ENCODE data around the gene CABCOCO1.

The CABCOCO1 gene, protein sequence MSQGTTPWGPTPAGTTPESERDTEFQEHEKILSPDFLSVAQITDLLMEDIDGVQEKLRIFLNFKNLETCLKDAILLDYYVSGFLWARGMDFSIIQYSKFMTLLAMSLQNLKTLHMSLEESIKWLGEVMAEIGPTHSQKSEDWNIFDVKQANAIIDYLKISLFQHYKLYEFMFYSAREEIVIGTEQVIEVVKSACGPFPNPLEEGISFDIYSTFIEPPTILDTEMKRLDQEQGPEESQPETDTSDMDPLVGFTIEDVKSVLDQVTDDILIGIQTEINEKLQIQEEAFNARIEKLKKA

DNA sequence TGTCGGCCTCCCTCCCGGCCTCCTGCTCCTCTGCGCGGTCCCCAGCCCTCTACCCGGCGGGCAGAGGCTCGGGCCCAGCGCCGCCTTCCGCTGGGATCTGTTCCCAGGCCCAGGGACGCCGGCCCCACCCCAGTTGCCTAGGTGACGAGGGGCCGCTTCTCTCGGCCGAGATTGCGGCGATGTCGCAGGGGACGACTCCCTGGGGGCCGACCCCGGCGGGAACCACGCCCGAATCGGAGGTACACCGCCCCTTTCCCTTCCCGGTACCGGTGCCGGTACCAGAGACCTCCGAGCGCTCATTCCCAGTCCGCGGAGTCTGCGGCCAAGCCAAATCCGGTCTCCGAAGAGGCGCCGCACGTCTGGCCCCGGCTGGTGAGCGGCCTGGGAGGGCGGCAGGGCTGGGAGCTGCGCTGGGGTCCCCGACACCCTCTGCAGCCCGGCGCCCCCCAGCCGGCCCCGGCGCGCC, at the start of gene CABCOCO1:
Gene CABCOCO1, plus strand, starts transcription at position 136 of the 466 bp plus-strand sequence. Its CDS starts 44 bp downstream, at position 180.
- DNase-seq = peak; percentile 75

DNA sequence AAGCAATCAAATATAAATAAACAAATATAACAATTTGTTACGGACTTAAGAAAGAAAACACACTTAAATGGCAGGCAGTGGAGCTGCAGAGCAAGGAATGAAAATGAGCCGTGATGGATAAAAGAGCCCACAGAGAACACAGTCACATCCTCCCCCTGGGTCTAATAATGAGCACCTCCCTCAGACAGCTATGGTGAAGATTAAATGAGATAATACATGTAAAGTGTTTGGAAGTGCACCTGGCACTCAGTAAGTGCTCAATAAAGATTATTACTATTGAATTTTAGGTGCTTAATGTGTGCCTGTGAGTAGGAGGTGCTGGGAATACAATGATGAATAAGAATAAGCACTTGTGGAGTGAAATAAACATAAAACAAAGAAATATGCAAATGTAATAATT, 49.1 kb upstream of the CABCOCO1 start:
- DNase-seq = no peak

DNA sequence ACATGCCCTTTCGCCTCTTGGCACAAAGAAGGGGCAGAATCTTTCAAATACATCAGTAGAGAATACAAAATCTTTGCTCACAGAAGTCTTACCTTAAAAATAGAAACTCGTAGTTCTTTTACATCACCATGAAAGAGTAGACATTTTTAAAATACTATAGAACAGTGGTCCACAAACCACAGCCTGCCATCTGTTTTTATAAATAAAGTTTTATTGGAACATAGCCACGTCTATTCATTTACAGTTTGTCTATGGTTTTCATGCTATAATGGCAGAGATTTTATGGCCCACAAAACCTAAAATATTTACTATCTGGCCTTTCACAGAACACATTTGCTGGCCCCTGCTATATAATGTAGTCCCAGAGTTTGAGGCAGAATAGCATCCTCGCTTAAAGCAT, 46.1 kb upstream of the CABCOCO1 start:
- no peak for DNase-seq

DNA sequence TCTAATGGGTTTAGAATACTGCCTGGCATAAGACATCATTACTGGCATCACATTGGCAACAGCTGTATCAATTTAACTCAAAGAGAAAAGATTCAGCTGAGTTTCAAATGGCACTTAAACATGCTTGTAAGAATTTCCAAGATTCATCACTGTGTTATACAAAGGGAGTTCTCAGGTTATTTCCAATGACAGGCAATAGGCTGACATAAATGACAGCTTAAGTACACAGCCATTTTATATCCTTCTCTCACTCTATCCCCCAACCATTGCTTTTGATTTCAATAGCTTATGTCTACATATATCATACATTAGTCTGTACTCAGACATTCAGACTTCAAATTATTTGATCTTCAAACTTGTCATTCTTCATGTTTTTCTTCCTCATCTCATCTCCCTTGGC, 45.5 kb upstream of the CABCOCO1 start:
- DNase-seq = no peak

DNA sequence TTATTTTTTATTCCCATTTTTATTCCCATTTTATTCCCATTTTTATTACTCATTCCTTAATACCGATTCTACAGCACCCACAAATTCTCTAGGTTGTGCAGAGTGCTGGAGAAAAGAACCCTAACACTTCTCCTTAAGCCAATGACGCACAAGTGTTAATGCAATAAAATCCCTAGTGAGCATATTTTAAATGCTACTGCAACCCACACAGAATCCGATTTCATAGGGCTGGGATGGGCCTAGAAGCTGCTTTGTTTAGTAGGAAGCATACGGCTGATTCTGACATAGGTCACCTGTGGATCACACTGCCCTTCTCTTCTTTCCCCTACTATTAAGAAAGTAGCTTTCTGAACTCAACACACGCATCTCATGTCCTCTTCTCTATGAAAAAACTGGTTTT, 45.1 kb upstream of the CABCOCO1 start:
- no peak for DNase-seq

DNA sequence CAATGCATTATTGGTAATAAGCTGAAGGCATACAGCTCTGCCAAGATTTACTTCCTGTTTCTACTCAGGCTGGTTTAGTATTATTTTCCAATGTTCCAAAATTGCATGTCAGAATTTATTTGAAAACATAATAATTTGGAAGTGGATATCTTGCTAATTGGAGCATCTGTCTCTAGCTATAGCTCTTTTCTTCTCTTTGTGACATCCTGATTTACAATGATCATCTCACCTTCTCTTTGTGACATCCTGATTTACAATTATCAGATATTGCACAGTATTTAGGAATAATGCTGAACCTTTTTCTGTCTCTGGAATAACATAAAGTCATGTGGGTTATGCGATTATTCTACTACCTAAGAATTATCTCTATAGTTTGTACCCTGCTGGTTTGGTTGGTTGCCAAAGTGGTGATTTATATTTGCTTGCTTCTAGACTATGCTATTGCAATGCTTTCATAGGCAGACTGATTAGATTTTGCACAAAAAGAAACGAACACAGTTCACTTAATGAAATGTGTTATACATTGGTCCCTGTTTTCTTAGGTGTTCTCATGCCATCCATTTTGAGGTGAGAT, 44.3 kb upstream of the CABCOCO1 start:
- no peak for DNase-seq

DNA sequence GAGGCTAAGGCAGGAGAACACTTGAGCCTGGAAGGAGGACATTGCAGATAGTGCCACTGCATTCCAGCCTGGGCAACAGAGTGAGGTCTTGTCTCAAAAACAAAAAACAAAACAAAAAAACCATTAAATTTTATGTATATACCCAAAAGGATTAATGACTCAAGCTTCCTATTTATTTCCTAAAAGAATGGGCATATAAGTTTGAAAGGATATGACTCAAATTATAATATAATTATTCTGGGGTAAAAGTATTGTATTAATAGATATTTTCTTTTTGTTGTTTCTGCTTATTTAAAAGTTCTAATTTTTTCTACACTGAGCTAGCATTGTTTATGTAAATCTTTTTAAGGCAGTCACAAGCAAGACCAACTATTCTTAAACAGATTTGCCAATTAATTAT, 42.2 kb upstream of the CABCOCO1 start:
- DNase-seq = no peak

DNA sequence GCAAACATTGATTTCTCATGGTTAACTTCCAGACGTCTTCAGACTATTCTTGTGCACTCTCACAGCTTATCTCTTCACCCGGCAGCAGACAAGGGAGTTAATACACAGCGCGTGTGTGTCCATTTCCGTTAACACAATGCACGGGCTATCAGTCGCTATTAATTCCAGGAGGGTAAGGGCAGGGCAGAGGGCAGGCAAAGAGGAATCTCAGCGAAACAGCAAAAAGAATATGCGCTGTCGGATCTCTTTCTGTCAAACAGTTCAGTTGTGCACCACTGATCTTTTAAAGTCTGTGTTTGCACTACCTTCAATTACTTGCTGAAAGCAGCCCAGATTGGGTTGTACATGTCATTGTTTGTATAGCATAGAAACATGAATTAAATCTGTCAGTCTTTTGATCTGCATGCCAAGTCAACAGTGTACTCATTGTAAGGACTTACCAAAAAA, 41.1 kb upstream of the CABCOCO1 start:
- no peak for DNase-seq

DNA sequence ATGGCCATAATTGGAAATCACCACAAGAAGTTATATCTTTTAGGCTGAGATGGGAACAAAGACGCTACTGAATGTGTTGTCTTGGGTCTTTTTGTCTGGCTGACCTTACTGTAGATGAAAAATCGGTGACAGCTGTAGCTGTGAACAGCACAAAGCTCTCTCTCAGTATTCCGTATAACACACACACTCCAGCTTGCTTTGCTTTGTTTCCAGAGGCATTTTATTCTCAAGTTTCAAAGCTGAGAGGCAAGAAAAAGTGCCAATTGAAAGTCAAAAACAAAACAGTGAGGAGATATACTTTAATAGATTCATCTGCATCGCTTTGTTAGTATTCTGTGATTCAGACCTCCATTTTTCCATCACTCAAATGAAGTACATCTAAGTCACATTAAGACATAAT, 39.6 kb upstream of the CABCOCO1 start:
- DNase-seq = no peak

DNA sequence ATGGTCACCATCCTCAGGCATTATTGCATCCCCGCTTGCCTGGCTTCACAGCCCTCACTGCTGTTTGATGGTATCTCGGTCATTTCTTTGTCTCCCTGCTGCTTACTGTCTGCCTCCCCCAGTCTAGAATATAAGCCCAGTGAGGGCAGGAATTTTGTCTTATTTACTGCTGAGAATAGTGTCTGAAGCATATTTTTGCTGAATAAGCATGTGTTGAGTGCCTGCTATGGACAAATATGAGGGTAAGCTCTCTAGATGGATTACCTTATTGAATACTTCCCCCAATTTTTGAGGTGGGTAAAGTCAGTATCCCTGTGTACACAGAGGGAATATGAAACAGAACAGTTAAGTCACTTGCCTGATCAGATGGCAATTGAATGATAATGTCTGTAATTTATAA, 36.5 kb upstream of the CABCOCO1 start:
- DNase-seq = no peak

DNA sequence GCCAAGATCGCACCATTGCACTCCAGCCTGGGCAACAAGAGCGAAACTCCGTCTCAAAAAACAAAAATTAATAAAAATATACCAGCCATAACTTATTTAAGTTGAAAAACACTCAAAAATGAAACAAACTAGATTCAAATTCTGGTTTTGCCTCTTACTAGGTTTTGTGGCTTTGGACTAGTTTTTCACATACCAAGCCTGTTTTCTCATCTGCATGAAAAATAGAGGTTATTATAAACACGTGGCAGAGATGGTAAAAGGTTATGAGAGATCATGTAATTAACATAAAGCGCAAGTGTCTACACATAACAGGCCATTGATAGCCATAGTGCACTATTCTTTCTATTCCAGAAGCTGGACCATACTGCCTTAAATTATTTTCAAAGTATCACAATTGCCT, 35.5 kb upstream of the CABCOCO1 start:
- peak; percentile 64 for DNase-seq

DNA sequence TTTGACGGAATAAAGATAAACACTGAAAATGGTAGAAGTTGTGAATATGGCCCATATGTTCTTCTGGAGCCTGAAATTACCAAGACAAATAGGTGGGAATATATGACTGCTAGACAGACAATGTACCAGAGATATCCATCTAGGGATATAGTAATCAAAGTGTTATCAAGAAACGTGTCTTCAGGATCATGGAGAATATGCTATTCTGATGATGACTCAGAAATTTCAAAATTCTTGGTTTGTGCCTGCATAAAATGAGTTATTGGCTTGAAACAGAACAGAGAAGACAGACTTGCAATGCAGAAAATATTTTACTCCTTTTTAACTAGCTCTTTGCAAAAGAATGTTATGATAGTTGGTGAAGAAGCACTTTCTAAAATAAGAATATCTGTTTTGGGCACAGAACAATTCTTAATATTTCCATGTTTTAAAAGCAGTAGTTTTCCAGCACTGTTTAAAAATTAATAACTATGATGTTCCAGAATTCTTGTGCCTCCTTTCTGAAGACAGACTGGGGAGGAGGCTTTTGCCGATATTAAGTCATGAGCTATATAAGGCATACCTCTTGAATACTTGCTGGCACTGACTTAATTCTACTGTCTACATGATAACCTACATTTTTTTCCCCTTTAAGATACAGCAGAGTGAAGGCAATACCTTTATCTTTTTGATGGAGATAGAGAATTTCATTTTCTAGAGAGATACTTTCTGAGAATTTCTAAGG, 34.4 kb upstream of the CABCOCO1 start:
- DNase-seq = peak; percentile 91

DNA sequence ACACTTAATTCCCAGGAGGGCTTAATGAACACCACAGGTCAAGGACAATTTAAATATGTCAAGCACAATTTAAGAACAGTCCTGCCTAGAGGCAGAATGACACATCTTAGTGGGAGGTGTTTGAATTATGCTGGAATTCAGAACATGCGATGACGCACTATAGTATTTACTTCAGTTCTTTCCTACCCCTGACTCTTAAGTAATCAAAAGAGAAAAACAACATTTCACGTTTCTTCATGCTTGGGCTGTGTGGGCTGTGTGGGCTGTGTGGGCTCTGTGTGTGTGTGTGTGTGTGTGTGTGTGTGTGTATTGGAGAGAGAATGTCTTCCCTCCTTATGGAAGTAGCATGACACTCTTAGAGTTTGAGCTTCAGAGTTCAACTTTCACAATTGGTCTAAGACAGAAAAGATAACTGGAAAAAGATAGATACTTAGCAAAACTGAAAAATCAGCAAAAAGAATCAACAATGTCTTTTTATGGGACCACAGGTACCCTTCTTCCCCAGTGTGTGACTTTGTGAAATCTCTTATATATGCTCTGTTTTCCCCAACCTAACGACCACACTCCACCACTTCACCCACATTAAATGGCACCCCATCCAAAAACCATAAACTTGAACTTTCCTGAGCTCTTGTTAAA, 33.7 kb upstream of the CABCOCO1 start:
- DNase-seq = peak; percentile 97

DNA sequence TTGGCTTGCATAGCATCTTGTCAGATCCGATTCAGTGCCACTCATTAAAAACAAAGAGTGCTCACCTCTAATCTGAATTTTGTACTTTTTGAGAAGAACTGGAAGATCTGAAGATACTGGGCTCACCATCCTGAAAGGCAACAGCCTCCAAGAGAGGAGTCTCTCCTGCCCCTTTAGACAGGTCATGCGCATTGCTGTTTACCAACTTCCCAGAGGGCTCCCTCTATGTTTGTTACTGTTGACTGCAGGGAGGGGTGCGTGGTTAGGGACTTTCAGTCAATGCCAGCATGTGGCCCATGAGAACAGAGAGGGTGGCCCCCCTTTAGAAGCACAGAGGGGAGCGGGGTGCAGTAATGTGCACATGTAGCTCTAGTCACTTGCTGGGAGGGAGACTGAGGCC, 33.2 kb upstream of the CABCOCO1 start:
- DNase-seq = no peak

DNA sequence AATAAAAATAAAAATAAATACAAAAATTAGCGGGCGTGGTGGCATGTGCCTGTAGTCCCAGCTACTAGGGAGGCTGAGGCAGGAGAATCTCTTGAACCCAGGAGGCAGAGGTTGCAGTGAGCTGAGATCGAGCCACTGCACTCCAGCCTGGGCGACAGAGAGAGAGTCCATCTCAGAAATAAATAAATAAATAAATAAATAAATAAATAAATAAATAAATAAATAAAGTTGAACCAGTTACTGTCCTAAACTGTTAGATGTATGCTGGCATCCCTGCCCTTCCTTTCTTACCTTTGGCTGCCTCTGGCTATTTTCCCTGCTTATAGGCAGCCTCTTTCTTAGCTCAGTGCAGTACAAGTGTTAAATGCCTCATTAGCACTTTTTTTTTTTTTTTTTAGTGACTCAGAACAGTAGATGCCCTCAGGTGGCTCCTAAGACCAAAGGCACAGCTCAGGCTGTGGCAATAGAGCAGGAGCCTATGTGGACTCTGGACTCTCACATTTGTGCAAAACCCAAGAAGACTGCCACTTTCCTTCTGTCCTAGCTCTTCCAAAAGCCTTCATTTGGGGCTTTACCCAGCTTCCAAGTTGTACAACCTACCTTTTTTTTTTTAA, 30.6 kb upstream of the CABCOCO1 start:
- DNase-seq = no peak

DNA sequence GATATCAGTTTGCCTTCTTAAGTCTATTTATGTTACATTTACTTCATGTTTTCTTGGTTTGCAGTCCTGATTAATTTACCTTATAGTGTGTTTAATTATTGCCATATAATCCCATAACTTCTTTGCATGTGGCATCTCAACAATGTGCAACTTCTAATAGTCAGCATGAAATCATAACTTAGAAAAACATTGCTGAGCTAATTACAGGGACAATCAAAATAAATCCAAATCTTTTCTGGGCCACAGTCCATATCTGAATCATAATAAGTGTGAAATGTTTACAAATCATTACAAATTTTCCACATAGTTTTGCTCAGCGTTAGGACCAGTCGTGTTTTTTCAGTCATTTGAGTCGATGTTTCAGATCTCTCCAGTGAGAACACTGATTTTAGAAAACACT, 29.1 kb upstream of the CABCOCO1 start:
- peak; percentile 89 for DNase-seq

DNA sequence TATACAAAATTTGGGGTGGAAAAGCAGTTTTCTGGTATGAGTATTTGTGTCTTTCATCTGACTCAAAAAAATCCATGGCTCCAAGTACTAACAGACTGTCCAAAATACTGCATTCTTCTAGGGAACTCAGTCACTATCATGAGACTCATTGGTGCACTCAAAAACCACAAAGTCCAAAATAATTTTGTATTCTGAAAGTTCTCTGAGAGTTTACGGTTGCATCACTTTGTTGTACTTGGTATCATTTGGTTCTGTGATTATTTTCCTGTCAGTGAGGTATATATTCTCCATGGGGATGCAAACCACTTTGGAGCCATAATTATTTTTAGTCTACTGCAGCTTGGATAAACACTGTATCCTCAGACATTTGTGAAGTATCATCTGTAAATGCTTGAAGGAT, 28.0 kb upstream of the CABCOCO1 start:
- DNase-seq = peak; percentile 83

DNA sequence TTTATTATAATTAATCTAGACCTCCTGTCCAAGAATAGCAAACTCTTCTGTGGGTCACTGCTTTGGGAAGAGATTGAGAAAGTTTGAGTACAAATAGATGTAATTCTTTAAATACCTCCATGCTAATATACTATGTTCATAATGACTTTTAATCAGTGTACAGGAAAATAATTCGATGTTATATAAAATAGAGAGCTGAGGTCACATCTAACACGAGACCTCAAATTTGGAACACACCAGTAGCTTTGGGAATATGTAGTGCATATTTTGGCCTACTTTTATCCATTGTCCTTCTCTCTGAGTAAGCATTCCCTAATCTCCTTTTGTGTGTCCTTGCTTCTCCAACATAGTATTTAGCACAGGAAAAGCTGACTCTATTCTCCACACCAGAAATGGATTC, 27.3 kb upstream of the CABCOCO1 start:
- DNase-seq = peak; percentile 50

DNA sequence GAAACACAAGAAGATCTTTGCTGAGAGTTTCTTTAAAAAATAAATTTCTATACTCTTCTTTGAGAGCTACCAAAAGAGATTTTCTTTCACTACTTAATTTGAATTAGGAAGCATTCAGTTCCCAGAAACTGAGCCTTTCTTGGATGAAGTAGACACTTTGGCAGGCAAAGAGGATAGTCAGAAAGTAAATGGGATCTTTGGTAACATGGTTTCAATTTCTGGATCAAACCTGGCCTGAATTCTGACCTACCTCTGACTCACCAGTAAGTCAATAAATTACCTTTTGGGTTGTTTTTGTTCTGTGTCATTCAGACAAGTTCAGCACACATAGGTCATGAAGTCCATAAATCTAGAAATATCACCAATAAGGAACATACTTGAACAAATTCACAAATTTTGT, 26.8 kb upstream of the CABCOCO1 start:
- peak; percentile 82 for DNase-seq

DNA sequence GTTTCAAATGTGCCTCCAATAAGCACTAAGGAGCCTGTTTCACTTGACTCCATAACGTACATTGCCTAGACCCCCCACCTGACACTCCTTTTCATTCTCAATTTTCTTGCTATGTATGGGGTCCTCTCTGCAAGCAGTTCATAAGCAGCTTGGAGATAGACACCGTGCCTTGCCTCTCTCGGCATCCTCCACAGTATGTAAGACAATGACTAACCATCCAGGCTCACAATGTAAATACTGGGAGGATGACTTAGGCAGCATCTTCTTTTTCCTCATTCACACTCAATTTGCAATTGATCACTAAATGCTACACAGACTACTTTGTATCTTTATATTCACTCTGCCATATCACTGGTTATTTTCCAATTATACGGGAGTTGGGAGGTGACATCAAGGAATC, 22.8 kb upstream of the CABCOCO1 start:
- no peak for DNase-seq

DNA sequence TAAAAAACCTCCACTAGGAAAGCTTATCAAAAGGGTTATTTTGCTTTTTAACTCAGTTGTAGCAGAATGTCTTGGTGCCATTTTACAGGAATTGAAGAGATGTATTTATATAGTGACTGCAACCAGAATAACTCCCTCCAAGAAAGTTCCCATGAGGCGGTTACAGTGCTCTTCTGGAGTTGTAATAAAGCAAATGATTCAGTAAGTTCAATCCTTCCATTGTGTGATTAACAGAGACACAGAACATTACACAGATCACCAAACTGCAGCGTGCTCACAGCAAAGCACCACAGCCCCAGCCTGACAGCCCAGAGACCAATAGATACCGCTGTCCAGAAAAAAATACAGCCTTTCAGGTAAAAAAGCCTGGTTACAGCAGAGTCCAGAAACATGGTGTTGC, 21.9 kb upstream of the CABCOCO1 start:
- no peak for DNase-seq

DNA sequence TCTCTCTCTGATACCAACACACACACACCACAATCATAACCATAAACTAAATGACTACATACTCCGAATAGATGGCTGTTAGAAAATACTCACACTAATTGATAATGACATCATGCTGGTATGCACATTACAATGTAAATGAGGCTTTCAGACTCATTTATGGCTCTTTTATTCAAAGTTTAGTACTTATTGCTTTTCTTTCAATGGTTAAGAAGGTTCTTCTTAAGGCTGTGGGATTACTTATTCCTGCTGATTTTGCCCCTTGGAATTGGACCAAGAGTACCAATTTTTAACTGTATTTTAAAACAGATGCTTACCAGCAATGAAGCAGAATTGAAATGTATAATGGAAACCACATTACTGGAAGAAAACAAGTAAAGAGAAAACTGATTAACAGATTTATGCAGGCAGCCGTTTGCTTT, 20.6 kb upstream of the CABCOCO1 start:
- peak; percentile 36 for DNase-seq

DNA sequence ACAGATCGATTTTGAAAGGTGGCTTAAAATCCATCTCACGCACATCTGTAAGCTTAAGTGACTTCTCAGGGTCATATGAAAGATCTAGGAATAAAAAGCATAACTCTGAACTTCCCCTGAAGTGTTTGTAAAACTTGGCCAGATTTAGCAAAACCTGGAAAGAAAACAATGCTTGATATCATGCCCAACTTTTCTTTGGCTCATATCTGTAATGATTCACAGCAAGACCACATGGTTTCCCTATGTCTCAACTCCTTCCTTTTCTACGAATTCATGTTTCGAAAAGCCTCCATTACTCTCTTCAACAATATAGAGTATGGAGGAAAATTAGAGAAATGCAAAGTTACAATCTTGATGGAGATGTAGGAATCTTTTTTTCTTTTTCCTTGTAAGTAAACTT, 20.1 kb upstream of the CABCOCO1 start:
- DNase-seq = peak; percentile 77
